K562 (cell line): Measurements from ENCODE around the gene SPDYE4. TPM values are rescaled to one million over a fixed set of nuclear protein-coding genes. Genes with fewer than 3 reads are reported as not detected.

Experiments
- ATAC-seq: fragments of 200-7000 bp; cut with Tn5 transposase; 3 replicates; pipeline ENCODE4 v1.9.1; 2020; ENCODE audit warnings: moderate library complexity
- BruUV-seq: library from RNA; stranded (reverse); fragments of 400-500 nt; replicated peaks from 2 replicates; lab custom pipeline; 2021; lab: Mats Ljungman, UMichigan
- CTCF ChIA-PET: fragments of 300-600 bp; formaldehyde crosslinking; extraction: SDS; loops from one replicate; lab custom pipeline; 2021; ENCODE audit warnings: low intra/inter-chr PET ratio; lab: Yijun Ruan, JAX
- POLR2A ChIA-PET: fragments of 300-600, 350-650 bp; sonication (Branson Sonifier 250); formaldehyde crosslinking; extraction: SDS; loops from one replicate; lab custom pipeline; 2021; ENCODE audit warnings: antibody characterized with exemption, inconsistent platforms; lab: Yijun Ruan, JAX
- DNase-seq, 4 experiments: peaks; one replicate each; pipeline versions ENCODE4 v3.0.0 to v3.0.0-alpha.2; 2011 to 2018; ENCODE audit warnings: low spot score in 3 of 4, mixed read lengths in 3 of 4; ENCODE audit errors: extremely low read depth in 1 of 4
- FAIRE-seq: peaks from 2 replicates; lab custom pipeline; 2011; peaks lifted over from hg19 to GRCh38; lab: Jason Lieb, UNC
- H2AFZ ChIP-seq: 2 replicates; pipeline ENCODE4 v1.6.0; 2011; ENCODE audit warnings: low read depth, low read length, control low read depth, inconsistent platforms
- H3K27ac ChIP-seq: fragments of 200-600 bp; 3 replicates; pipeline ENCODE4 v1.8.0; 2011; ENCODE audit warnings: low read depth, mild to moderate bottlenecking, control low read depth, inconsistent platforms, low read length, moderate library complexity, mixed read lengths; ENCODE audit errors: extremely low read depth
- H3K27me3 ChIP-seq, 2 experiments: fragments of 300-600 bp in 1 of 2; 2 replicates in 1 of 2; 3 replicates in 1 of 2; pipeline versions ENCODE4 v1.6.0 to v1.8.0; 2011; ENCODE audit warnings: inconsistent platforms in 2 of 2, low read length in 2 of 2, mild to moderate bottlenecking in 1 of 2, mixed read lengths in 1 of 2, moderate library complexity in 1 of 2; ENCODE audit not compliant: control insufficient read depth in 2 of 2, insufficient read depth in 2 of 2
- H3K36me3 ChIP-seq: fragments of 300-600 bp; 3 replicates; pipeline ENCODE4 v1.8.0; 2011; ENCODE audit warnings: mild to moderate bottlenecking, low read length, inconsistent platforms; ENCODE audit not compliant: control insufficient read depth, insufficient read depth
- H3K4me1 ChIP-seq, 2 experiments: fragments of 200-600 bp in 1 of 2; replicated peaks in 1 of 2; 2 replicates in 1 of 2; 3 replicates in 1 of 2; pipeline versions ENCODE4 v1.5.1 to v1.8.0; 2011; ENCODE audit warnings: inconsistent platforms in 2 of 2, low read length in 2 of 2, mild to moderate bottlenecking in 1 of 2, mixed read lengths in 1 of 2, moderate library complexity in 1 of 2; ENCODE audit not compliant: control insufficient read depth in 2 of 2, insufficient read depth in 2 of 2
- H3K4me2 ChIP-seq: 2 replicates; pipeline ENCODE4 v1.6.1; 2011; ENCODE audit warnings: low read length, control low read depth, inconsistent platforms, mixed read lengths; ENCODE audit not compliant: insufficient read depth
- H3K4me3 ChIP-seq: fragments of 200-600 bp; sonication (generic), shearing (Covaris generic); 2 replicates; pipeline ENCODE4 v1.5.1; 2016; ENCODE audit warnings: control low read depth, inconsistent platforms
- H3K79me2 ChIP-seq: fragments of 200-600 bp; 3 replicates; pipeline ENCODE4 v1.8.0; 2011; ENCODE audit warnings: low read length, inconsistent platforms; ENCODE audit not compliant: control insufficient read depth, insufficient read depth
- H3K9ac ChIP-seq, 2 experiments: 2 replicates each; pipeline versions ENCODE4 v1.6.0 to v1.6.1; 2011; ENCODE audit warnings: low read depth in 2 of 2, low read length in 2 of 2, control low read depth in 1 of 2, inconsistent platforms in 1 of 2, mild to moderate bottlenecking in 1 of 2, mixed read lengths in 1 of 2; ENCODE audit not compliant: insufficient read depth in 1 of 2
- H3K9me1 ChIP-seq: one replicate; pipeline ENCODE4 v1.6.0; 2011; ENCODE audit warnings: inconsistent platforms, mild to moderate bottlenecking, low read length, moderate library complexity; ENCODE audit not compliant: control insufficient read depth, insufficient read depth
- H3K9me3 ChIP-seq: replicated peaks from 2 replicates; pipeline ENCODE4 v1.5.1; 2011; ENCODE audit warnings: low read depth, low read length, inconsistent platforms; ENCODE audit not compliant: control insufficient read depth, insufficient read depth
- H4K20me1 ChIP-seq: replicated peaks from 2 replicates; pipeline ENCODE4 v1.6.1; 2011; ENCODE audit warnings: low read length, inconsistent platforms, mixed read lengths; ENCODE audit not compliant: control insufficient read depth, insufficient read depth
- BMI1 ChIP-seq: fragments of 150-350 bp; IDR thresholded peaks from 2 replicates; pipeline ENCODE4 v1.6.1; 2014; ENCODE audit warnings: low read length
- CEBPG ChIP-seq, 3 experiments: fragments of 200-800 bp in 1 of 3; sonication (Bioruptor generic) in 1 of 3; sonication (generic) in 1 of 3; formaldehyde crosslinking in 1 of 3; IDR thresholded peaks in 2 of 3; conservative IDR thresholded peaks in 1 of 3; 2 replicates each; pipeline versions ENCODE4 v1.6.1 to v1.8.0; 2016 to 2022; ENCODE audit warnings: missing compliant biosample characterization in 2 of 3, missing genetic modification characterization in 2 of 3, mild to moderate bottlenecking in 1 of 3, missing genetic modification reagents in 1 of 3
- CREBBP ChIP-seq: IDR thresholded peaks from one replicate; pipeline ENCODE4 v1.6.1; 2012; ENCODE audit warnings: low read depth, mild to moderate bottlenecking, control low read depth, inconsistent platforms, low read length
- CREM ChIP-seq: IDR thresholded peaks from 2 replicates; pipeline ENCODE4 v1.6.1; 2014; ENCODE audit warnings: antibody characterized with exemption, low read depth
- ILF3 ChIP-seq: fragments of 450-650 bp; IDR thresholded peaks from 2 replicates; pipeline ENCODE4 v1.6.1; 2018; ENCODE audit warnings: antibody characterized with exemption, mild to moderate bottlenecking, moderate library complexity, borderline replicate concordance
- MED1 ChIP-seq: sonication (generic); formaldehyde crosslinking; IDR thresholded peaks from 2 replicates; pipeline ENCODE4 v1.8.1; 2023; ENCODE audit warnings: missing genetic modification reagents, borderline replicate concordance
- NFE2L1 ChIP-seq: fragments of 450-650 bp; IDR thresholded peaks from 2 replicates; pipeline ENCODE4 v1.6.1; 2016; ENCODE audit warnings: missing genetic modification characterization, low read depth, mild to moderate bottlenecking, missing compliant biosample characterization, moderate library complexity, borderline replicate concordance
- NFXL1 ChIP-seq: fragments of 450-650 bp; formaldehyde crosslinking; IDR thresholded peaks from 2 replicates; pipeline ENCODE4 v1.4.0; 2021; ENCODE audit warnings: mild to moderate bottlenecking
- POLR2AphosphoS5 ChIP-seq: IDR thresholded peaks from 2 replicates; pipeline ENCODE4 v1.6.1; 2011; ENCODE audit warnings: mild to moderate bottlenecking, low read depth, low read length, moderate library complexity; ENCODE audit not compliant: control insufficient read depth, insufficient read depth
- TAF9B ChIP-seq: fragments of 450-650 bp; IDR thresholded peaks from 2 replicates; pipeline ENCODE4 v1.6.1; 2018; ENCODE audit warnings: mild to moderate bottlenecking; ENCODE audit not compliant: partially characterized antibody
- TOE1 ChIP-seq, 2 experiments: fragments of 450-650 bp in 1 of 2; sonication (generic) in 1 of 2; formaldehyde crosslinking in 1 of 2; IDR thresholded peaks; 2 replicates each; pipeline versions ENCODE4 v1.7.1 to v1.8.0; 2016 to 2022; ENCODE audit warnings: borderline replicate concordance in 2 of 2, mild to moderate bottlenecking in 2 of 2, antibody characterized with exemption in 1 of 2, inconsistent platforms in 1 of 2, low read depth in 1 of 2, missing genetic modification reagents in 1 of 2, moderate library complexity in 1 of 2
- TRIM24 ChIP-seq, 2 experiments: fragments of 450-650 bp; IDR thresholded peaks; 2 replicates each; pipeline ENCODE4 v1.6.1; 2016
- XRCC3 ChIP-seq: fragments of 450-650 bp; IDR thresholded peaks from 2 replicates; pipeline ENCODE4 v1.6.1; 2017; ENCODE audit warnings: mild to moderate bottlenecking, moderate library complexity
- ZNF134 ChIP-seq: fragments of 250-450 bp; sonication (Bioruptor Pico); conservative IDR thresholded peaks from 2 replicates; pipeline ENCODE4 v1.4.0; 2020
- WGBS: fragments of 100-300 bp; shearing (Covaris generic); methylation state at CpG from one replicate; pipeline ENCODE4 v1.1.6; 2016; ENCODE audit warnings: low coverage, mixed read lengths; ENCODE audit not compliant: insufficient coverage; ENCODE audit errors: missing lambda C conversion rate; 5-methylcytosine and 5-hydroxymethylcytosine counted together
- in situ Hi-C: fragments of 300-500 bp; cut with MboI; formaldehyde crosslinking; loops from 4 replicates; pipeline ENCODE4 v1.15.0; 2018; ENCODE audit warnings: inconsistent platforms, mixed read lengths
- intact Hi-C: fragments of 100-400 bp; cut with micrococcal nuclease; formaldehyde crosslinking; loops from 2 replicates; pipeline ENCODE4 v1.14.2; 2022
- polyA plus RNA-seq, 8 experiments: library from polyadenylated mRNA; depleted of rRNA in 4 of 8; stranded (reverse) in 5 of 8; unstranded in 3 of 8; fragments of >200 nt; fragmentation: Nextera tagmentation in 2 of 8; fragmentation: Illumina TruSeq in 1 of 8; extraction: Ambion mirVana in 2 of 8; extraction: Trizol in 1 of 8; gene quantifications; 2 replicates each; pipeline versions ENCODE4 v1.2.1 to v1.2.3, GENCODE V29; 2011 to 2014; ENCODE audit warnings: inconsistent platforms in 1 of 8, missing spikeins in 1 of 8
- total RNA-seq, 7 experiments: library from RNA; depleted of rRNA in 6 of 7; stranded (reverse); fragments of >200 nt in 6 of 7; fragmentation: Illumina TruSeq in 2 of 7; extraction: Trizol in 2 of 7; gene quantifications; 2 replicates each; pipeline versions ENCODE4 v1.2.1 to v1.2.3, GENCODE V29; 2011 to 2021; ENCODE audit warnings: low replicate concordance in 1 of 7
- TF ChIP-seq, protein P1 (sequence below): sonication (generic); formaldehyde crosslinking; IDR thresholded peaks from 2 replicates; pipeline ENCODE4 v1.8.1; 2023; ENCODE audit warnings: mild to moderate bottlenecking, missing genetic modification reagents
- TF ChIP-seq, protein P2 (sequence below): fragments of 250-450 bp; sonication (Bioruptor Pico); IDR thresholded peaks from 2 replicates; pipeline ENCODE4 v1.8.0; 2021; ENCODE audit warnings: moderate library complexity, mild to moderate bottlenecking, inconsistent platforms

Gene SPDYE4
- total and polyA plus RNA-seq, 9 of the 15 experiments (the other 6 are each of a cell fraction or from before 2014, with no cell fraction given): not detected

DNA sequence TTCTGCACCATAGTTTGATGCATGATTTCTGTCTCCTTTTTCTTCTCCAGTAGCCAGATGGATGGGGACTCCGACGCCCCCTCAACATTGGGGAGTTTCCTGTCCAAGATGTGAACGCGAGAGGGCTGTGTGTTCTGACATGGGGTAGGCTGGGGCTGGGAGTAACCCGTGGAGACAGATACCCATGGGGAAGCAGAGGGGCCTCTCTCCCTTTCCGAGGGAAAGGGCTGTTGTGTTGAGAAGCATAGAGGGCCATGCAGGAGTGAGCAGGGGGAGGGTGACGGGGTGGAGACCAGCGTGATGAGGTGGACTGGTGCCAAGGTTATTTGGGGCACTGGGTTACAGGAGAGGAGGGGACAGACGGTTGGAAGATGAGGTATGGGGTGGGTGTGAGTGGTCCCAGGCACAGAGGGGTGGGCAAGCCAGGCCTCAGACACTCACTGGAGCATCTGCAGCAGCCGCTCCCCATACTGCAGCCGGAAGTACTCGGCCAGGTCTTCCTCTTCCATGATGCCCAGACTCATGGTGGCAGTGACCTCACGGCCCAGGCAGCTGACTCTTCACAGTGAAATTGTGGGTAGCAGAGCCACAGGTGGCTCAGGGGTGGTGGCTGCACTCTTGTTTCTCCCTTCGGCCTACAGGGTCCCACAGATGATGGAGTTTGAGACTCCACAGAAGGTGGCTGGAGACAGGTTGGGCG is 14.1 kb downstream of the SPDYE4 start:
- no peak overlapping the region for H3K27ac ChIP-seq
- no peak overlapping the region for H3K4me2 ChIP-seq
- no peaks in the 10 kb centered on the region for H3K36me3 ChIP-seq
- H2AFZ ChIP-seq: no peak overlapping the region
- no peaks in the 10 kb centered on the region for H4K20me1 ChIP-seq
- peaks cover 0 to 8% of the 10 kb centered on the region in 2 experiments; a peak in 2 of 5 replicates for H3K27me3 ChIP-seq
- WGBS: 17% methylated on average over 6 of the region's 15 CpGs
- no TSS peak for BruUV-seq
- H3K4me1 ChIP-seq: peaks cover 0 to 12% of the 10 kb centered on the region in 2 experiments; a peak in 3 of 5 replicates
- ChIA-PET CTCF (no interaction called here), POLR2A (interaction anchor here (0.6 kb wide), 2 partner anchors 237 to 387 kb away, joined by 3 read pairs; no protein-coding TSS in a partner anchor)
- no peaks in the 10 kb centered on the region for H3K9me1 ChIP-seq
- DNase-seq (no peak), ATAC-seq (no peak), FAIRE-seq (no peak)
- H3K79me2 ChIP-seq: no peaks in the 10 kb centered on the region
- in situ Hi-C loops: no loop called here
- no peak overlapping the region for H3K9ac ChIP-seq
- intact Hi-C loops: loop anchor here (10.0 kb wide), 3 partner anchors 151 to 329 kb away; no protein-coding TSS in a partner anchor
- H3K4me3 ChIP-seq: no peak overlapping the region
- 0 out of 2 replicates have a peak, but pooled peaks cover 1% of the 10 kb centered on the region for H3K9me3 ChIP-seq
- TF ChIP-seq TAF9B: no peak
- no peak for TF ChIP-seq CREBBP
- TF ChIP-seq MED1: no peak
- TF ChIP-seq TOE1 (IDR thresholded peaks at IDR 0.05; ENCODE audit: borderline replicate concordance): no peak
- no peak for TF ChIP-seq TOE1 (CRISPR knock-in tag; IDR thresholded peaks at IDR 0.05; ENCODE audit: borderline replicate concordance, low read depth)
- no peak for TF ChIP-seq BMI1
- TF ChIP-seq, protein P1, sequence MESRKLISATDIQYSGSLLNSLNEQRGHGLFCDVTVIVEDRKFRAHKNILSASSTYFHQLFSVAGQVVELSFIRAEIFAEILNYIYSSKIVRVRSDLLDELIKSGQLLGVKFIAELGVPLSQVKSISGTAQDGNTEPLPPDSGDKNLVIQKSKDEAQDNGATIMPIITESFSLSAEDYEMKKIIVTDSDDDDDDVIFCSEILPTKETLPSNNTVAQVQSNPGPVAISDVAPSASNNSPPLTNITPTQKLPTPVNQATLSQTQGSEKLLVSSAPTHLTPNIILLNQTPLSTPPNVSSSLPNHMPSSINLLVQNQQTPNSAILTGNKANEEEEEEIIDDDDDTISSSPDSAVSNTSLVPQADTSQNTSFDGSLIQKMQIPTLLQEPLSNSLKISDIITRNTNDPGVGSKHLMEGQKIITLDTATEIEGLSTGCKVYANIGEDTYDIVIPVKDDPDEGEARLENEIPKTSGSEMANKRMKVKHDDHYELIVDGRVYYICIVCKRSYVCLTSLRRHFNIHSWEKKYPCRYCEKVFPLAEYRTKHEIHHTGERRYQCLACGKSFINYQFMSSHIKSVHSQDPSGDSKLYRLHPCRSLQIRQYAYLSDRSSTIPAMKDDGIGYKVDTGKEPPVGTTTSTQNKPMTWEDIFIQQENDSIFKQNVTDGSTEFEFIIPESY (CRISPR knock-in tag): no peak
- TF ChIP-seq NFXL1 (CRISPR knock-in tag): no peak
- TF ChIP-seq XRCC3: no peak
- TF ChIP-seq POLR2AphosphoS5: no peak
- no peak for TF ChIP-seq ZNF134 (CRISPR knock-in tag)
- no peak for TF ChIP-seq TRIM24 (IDR thresholded peaks at IDR 0.05)
- no peak for TF ChIP-seq CREM
- TF ChIP-seq NFE2L1 (tag): no peak
- TF ChIP-seq, protein P2, sequence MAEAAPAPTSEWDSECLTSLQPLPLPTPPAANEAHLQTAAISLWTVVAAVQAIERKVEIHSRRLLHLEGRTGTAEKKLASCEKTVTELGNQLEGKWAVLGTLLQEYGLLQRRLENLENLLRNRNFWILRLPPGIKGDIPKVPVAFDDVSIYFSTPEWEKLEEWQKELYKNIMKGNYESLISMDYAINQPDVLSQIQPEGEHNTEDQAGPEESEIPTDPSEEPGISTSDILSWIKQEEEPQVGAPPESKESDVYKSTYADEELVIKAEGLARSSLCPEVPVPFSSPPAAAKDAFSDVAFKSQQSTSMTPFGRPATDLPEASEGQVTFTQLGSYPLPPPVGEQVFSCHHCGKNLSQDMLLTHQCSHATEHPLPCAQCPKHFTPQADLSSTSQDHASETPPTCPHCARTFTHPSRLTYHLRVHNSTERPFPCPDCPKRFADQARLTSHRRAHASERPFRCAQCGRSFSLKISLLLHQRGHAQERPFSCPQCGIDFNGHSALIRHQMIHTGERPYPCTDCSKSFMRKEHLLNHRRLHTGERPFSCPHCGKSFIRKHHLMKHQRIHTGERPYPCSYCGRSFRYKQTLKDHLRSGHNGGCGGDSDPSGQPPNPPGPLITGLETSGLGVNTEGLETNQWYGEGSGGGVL: no peak
- TF ChIP-seq ILF3: no peak
- TF ChIP-seq CEBPG (CRISPR knock-in tag; IDR thresholded peaks at IDR 0.05): no peak
- TF ChIP-seq CEBPG (tag; conservative IDR thresholded peaks at IDR 0.05 in 1 of 2, IDR thresholded peaks at IDR 0.05 in 1 of 2): no peak
